Measurements from ENCODE around the gene ELF3.

GRCh38 chr1:202058001-202058908 is 47.9 kb downstream of the ELF3 start:
- TF ChIP-seq HDAC6 (IDR thresholded peaks at IDR 0.05; ENCODE audit: low read depth, low read length), result no peak
- no peak for TF ChIP-seq POLR2AphosphoS5 (IDR thresholded peaks at IDR 0.05; ENCODE audit: low read depth, low read length)
- no peak for TF ChIP-seq MAX (IDR thresholded peaks at IDR 0.05)
- no peak for TF ChIP-seq RBBP5 (IDR thresholded peaks at IDR 0.05; ENCODE audit: borderline replicate concordance, low read depth, low read length)
- no peak for TF ChIP-seq CTCF (IDR thresholded peaks at IDR 0.05; ENCODE audit: control extremely low read depth in 1 of 3, insufficient read depth in 1 of 3, low read depth in 1 of 3, low read length in 3 of 3)
- no peak for TF ChIP-seq SP1 (IDR thresholded peaks at IDR 0.05; ENCODE audit: low read depth, low read length)
- no peak for TF ChIP-seq BCL11A (IDR thresholded peaks at IDR 0.05; ENCODE audit: low read depth in 2 of 2, low read length in 2 of 2)
- TF ChIP-seq EP300 (IDR thresholded peaks at IDR 0.05; ENCODE audit: borderline replicate concordance in 1 of 2, low read depth in 2 of 2, low read length in 2 of 2), result no peak
- no peak for TF ChIP-seq CHD2 (IDR thresholded peaks at IDR 0.05; ENCODE audit: low read length)
- TF ChIP-seq EZH2 (IDR thresholded peaks at IDR 0.05; ENCODE audit: low read depth, low read length, severe bottlenecking), result no peak
- TF ChIP-seq KDM1A (IDR thresholded peaks at IDR 0.05; ENCODE audit: borderline replicate concordance, low read length), result no peak
- no peak for TF ChIP-seq POLR2A (IDR thresholded peaks at IDR 0.05; ENCODE audit: control extremely low read depth in 1 of 2, low read depth in 2 of 2, low read length in 2 of 2)
